Stimulated activated naive CD8-positive, alpha-beta T cell treated with anti-CD3 and anti-CD28 coated beads, Interleukin-15, amount 100 ng/mL, for 72 hours (primary cell): ENCODE measurements around the gene ABHD5.
"Not testable (repeated sequence)": the region's sequence is repeated elsewhere in the genome, so short reads cannot be mapped to it uniquely, and the experiment has no call there.

Experiments used
- ATAC-seq: fragments of 150-1000 bp; cut with Tn5 transposase; 2 replicates; pipeline ENCODE4 v1.10.0; 2021; ENCODE audit warnings: mild to moderate bottlenecking, moderate library complexity
- DNase-seq, 2 donors: peaks; one replicate each; pipeline ENCODE4 v3.0.0; 2021 to 2022
- H3K27ac Mint-ChIP-seq, 2 donors: one replicate each; pipeline ENCODE4 v1.8.0; 2022; ENCODE audit warnings: mild to moderate bottlenecking in 2 of 2, mixed read lengths in 2 of 2, moderate library complexity in 2 of 2
- H3K27me3 Mint-ChIP-seq: one replicate; pipeline ENCODE4 v1.8.0; 2022; ENCODE audit warnings: mixed read lengths
- H3K4me1 Mint-ChIP-seq: one replicate; pipeline ENCODE4 v1.8.0; 2022; ENCODE audit warnings: mild to moderate bottlenecking, mixed read lengths
- H3K4me3 Mint-ChIP-seq, 2 donors: one replicate each; pipeline ENCODE4 v1.8.0; 2022; ENCODE audit warnings: mild to moderate bottlenecking in 2 of 2, mixed read lengths in 2 of 2, moderate library complexity in 1 of 2
- H3K9me3 Mint-ChIP-seq, 2 donors: one replicate each; pipeline ENCODE4 v1.8.0; 2022; ENCODE audit warnings: mixed read lengths in 2 of 2

The ABHD5 gene

DNA sequence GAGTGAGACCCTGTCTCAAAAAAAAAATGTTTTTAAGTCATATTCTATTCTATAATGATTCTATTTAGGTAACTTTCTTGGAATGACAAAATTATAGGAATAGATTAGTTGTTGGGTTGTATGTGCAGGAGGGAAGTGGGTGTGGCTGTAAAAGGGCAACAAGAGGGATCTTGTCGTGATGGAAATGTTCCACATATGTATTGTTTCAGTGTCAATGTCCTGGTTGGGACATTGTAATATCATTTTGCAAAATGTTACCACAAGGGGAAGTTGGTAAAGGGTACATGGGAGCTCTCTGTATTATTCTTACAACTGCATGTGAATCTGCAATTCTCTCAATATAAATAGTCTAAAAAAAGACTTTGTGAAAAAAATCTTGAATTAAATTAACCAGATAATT lies 14.3 kb upstream of the ABHD5 start:
- ATAC-seq (no peak), DNase-seq (no peak)
- H3K27me3 Mint-ChIP-seq, result no peaks in the 10 kb centered on the region
- no peak overlapping the region for H3K4me3 Mint-ChIP-seq
- H3K27ac Mint-ChIP-seq, result no peak overlapping the region
- H3K4me1 Mint-ChIP-seq, result no peaks in the 10 kb centered on the region
- peaks cover 6 to 11% of the 10 kb centered on the region in 2 donors for H3K9me3 Mint-ChIP-seq

- not testable (repeated sequence) for H3K4me1 Mint-ChIP-seq, ATAC-seq, H3K27me3 Mint-ChIP-seq, DNase-seq, H3K27ac Mint-ChIP-seq, H3K4me3 Mint-ChIP-seq
- peaks cover 11% of the 10 kb centered on the region in 2 donors for H3K9me3 Mint-ChIP-seq
Measured at GRCh38 chr3:43678375-43678774, 12.4 kb upstream of the ABHD5 start.

DNA sequence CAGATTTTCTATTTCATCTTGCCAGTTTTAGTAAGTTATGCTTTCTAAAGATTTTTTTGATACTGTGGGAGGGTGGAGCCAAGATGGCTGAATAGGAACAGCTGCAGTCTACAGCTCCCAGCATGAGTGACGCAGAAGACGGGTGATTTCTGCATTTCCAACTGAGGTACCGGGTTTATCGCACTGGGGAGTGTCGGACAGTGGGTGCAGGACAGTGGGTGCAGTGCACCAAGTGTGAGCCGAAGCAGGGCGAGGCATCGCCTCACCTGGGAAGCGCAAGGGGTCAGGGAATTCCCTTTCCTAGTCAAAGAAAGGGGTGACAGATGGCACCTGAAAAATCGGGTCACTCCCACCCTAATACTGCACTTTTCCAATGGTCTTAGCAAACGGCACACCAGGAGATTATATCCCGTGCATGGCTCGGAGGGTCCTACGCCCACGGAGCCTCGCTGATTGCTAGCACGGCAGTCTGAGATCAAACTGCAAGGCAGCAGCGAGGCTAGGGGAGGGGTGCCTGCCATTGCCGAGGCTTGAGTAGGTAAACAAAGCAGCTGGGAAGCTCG lies 11.8 kb upstream of the ABHD5 start:
- H3K9me3 Mint-ChIP-seq, result peaks cover 11% of the 10 kb centered on the region in 2 donors
- H3K4me3 Mint-ChIP-seq, H3K27me3 Mint-ChIP-seq, ATAC-seq, H3K27ac Mint-ChIP-seq, DNase-seq, H3K4me1 Mint-ChIP-seq: not testable (repeated sequence)

DNA sequence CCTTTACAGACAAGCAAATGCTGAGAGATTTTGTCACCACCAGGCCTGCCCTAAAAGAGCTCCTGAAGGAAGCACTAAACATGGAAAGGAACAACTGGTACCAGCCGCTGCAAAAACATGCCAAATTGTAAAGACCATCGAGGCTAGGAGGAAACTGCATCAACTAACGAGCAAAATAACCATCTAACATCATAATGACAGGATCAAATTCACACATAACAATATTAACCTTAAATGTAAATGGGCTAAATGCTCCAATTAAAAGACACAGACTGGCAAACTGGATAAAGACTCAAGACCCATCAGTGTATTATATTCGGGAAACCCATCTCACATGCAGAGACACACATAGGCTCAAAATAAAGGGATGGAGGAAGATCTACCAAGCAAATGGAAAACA lies 9.9 kb upstream of the ABHD5 start:
- peaks cover 11% of the 10 kb centered on the region in 2 donors for H3K9me3 Mint-ChIP-seq
- H3K4me1 Mint-ChIP-seq, H3K27me3 Mint-ChIP-seq, DNase-seq, H3K4me3 Mint-ChIP-seq, ATAC-seq, H3K27ac Mint-ChIP-seq: not testable (repeated sequence)

DNA sequence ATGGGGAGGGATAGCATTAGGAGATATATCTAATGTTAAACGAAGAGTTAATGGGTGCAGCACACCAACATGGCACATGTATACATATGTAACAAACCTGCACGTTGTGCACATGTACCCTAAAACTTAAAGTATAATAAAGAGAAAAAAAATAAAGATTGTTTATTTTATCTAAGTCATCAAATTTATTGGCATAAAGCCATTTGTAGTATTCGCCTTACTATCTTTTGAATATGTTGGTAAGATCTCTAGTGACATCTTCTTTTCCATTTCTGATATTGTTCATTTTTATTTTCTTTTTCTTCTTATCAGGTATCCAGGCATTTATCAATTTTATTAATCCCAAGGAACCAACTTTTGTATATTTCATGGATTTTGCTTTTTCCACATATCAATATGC lies 5.8 kb upstream of the ABHD5 start:
- Mint-ChIP-seq H3K4me3 (no peak overlapping the region), H3K4me1 (peaks cover 6% of the 10 kb centered on the region), H3K9me3 (peaks cover 0 to 6% of the 10 kb centered on the region in 2 donors), H3K27me3 (no peaks in the 10 kb centered on the region), H3K27ac (no peak overlapping the region)
- no peak for DNase-seq
- no peak for ATAC-seq

GRCh38 chr3:43685921-43686320 lies 4.8 kb upstream of the ABHD5 start:
- DNase-seq (no peak), ATAC-seq (no peak)
- no peak overlapping the region for H3K4me3 Mint-ChIP-seq

DNA sequence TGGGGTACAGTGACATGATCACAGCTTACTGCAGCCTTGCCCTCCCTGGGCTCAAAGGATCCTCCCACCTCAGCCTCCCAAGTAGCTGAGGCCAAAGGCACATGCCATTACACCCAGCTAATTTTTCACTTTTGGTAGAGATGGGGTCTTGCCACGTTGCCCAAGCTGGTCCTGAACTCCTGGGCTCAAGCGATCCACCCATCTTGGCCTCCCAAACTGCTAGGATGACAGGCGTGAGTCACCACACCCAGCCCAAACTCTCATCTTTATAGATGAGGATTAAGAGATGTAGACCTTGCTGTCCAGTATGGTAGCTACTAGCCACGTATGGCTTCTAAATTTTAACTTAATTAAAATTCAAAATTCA lies 4.4 kb upstream of the ABHD5 start:
- Mint-ChIP-seq H3K4me3 (no peak overlapping the region), H3K27me3 (no peaks in the 10 kb centered on the region), H3K27ac (no peak overlapping the region), H3K4me1 (peaks cover 13% of the 10 kb centered on the region), H3K9me3 (peaks cover 0 to 6% of the 10 kb centered on the region in 2 donors)
- DNase-seq (no peak), ATAC-seq (no peak)

More at GRCh38 chr3:43685921-43686320, 4.8 kb upstream of the ABHD5 start:
- Mint-ChIP-seq H3K9me3 (peaks cover 0 to 6% of the 10 kb centered on the region in 2 donors), H3K27me3 (no peaks in the 10 kb centered on the region), H3K4me1 (peaks cover 13% of the 10 kb centered on the region), H3K27ac (no peak overlapping the region)

DNA sequence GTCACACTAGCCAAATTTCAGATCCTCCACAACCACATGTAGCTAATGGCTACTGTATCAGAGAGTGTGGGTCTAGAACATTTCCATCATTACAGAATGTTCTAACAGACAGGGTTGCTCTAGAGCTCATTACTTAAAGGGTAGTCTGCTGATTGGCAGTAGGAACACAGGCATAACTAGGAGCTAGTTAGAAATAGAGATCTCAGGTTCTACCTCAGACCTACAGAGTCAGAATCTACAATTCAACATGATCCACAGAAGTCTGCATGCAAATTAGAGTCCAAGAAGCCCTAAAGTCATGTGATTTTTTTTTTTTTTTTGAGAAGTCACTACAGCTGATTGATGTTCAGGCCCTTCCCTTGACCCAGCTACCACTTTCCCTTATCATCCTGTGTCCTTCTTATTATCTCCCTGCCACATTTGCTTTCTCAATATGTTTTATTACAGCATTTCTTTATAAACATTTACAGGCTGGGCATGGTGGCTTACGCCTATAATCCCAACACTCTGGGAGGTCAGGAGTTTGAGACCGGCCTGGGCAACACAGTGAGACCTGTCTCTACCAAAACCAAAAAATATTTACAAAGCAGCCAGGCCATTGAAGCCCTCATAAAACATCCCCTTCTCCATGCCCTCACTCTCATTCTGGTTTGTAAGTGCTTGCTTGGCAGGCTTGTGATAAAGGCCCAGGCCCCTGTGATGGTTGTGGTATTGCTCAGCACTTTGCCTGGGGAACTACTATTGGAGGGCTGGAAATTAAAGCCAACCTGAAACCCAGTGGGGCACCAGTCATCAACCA lies 3.8 kb upstream of the ABHD5 start:
- H3K4me1 Mint-ChIP-seq, result peaks cover 18% of the 10 kb centered on the region
- H3K4me3 Mint-ChIP-seq, result no peak overlapping the region
- ATAC-seq (no peak), DNase-seq (no peak)
- no peaks in the 10 kb centered on the region for H3K27me3 Mint-ChIP-seq
- no peak overlapping the region for H3K27ac Mint-ChIP-seq
- peaks cover 0 to under 1% of the 10 kb centered on the region in 2 donors for H3K9me3 Mint-ChIP-seq

GRCh38 chr3:43687499-43687811 lies 3.3 kb upstream of the ABHD5 start:
- no peak for DNase-seq
- no peaks in the 10 kb centered on the region for H3K9me3 Mint-ChIP-seq
- no peak overlapping the region for H3K4me3 Mint-ChIP-seq
- no peak for ATAC-seq
- H3K27me3 Mint-ChIP-seq, result no peaks in the 10 kb centered on the region
- no peak overlapping the region for H3K27ac Mint-ChIP-seq
- peaks cover 24% of the 10 kb centered on the region for H3K4me1 Mint-ChIP-seq

GRCh38 chr3:43688245-43688650 lies 2.5 kb upstream of the ABHD5 start:
- DNase-seq (no peak), ATAC-seq (no peak)
- Mint-ChIP-seq H3K4me1 (peaks cover 32% of the 10 kb centered on the region), H3K9me3 (no peaks in the 10 kb centered on the region), H3K27me3 (no peaks in the 10 kb centered on the region), H3K4me3 (no peak overlapping the region), H3K27ac (no peak overlapping the region)

DNA sequence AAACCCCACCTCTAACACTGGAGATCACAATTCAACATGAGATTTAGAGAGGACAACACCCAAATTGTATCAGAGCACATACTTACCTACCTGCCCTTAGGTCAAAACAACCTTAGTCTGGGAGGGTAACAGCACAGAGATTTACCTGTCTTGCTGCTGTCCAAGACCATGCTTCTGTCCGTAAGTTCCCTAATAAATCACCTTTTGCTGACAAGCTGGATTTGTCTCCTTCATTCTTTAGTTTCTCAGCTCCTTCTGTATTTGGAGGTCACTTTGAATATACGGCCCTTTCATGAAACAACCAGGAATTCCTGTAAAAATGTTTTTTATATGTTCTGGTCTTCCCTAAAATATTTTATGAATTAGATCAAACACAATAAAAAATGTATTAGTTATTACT lies 1.6 kb upstream of the ABHD5 start:
- DNase-seq (no peak), ATAC-seq (no peak)
- Mint-ChIP-seq H3K27ac (no peak overlapping the region), H3K4me1 (peaks cover 38% of the 10 kb centered on the region), H3K4me3 (no peak overlapping the region), H3K9me3 (no peaks in the 10 kb centered on the region), H3K27me3 (no peaks in the 10 kb centered on the region)

GRCh38 chr3:43689766-43690399 lies 855 bp upstream of the ABHD5 start:
- no peak for DNase-seq
- no peaks in the 10 kb centered on the region for H3K27me3 Mint-ChIP-seq

DNA sequence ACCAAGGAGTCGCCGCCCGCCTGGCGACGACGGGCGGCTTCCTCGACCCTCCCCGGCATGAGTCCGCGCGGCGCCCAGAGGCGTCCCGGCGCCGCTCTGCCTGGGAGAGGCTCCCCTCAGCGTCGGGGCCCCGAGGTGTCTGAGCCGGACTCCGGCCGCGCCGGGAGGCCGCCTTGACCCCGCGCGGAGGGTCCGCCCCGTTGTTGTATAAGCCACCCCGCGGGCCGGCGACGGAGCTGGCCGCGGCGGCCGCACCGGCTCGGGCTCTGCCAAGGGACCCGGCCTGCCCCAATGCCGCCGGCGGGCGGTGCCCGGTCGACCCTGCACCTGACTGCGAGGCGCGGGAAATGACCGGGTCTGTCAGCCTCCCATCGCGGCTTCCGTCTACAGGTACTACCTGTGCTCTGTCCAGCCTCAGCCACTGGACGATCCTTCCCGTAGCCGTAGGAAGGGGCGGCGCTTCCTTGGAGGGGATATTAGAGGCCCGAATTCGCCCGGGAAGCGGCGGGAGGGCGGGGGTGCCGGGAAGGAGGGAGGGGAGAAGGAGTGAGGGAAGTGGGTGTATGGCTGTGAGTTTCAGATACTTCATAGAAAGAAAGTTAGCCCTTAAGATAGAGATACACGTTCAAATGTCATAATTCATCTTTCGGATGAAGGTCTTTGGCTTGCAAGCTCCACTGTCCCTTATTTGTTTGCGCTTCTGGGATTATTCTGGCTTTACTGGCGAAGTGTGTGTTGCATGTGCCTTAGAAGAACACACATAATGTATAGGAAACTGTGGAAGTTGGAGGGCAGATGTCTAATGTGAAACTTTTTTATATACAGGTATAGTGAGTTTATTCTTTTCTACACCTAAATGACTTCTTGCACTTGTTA lies 620 bp downstream of the ABHD5 start:
- Mint-ChIP-seq H3K27ac (peak overlapping the region; percentile 75 to 77), H3K9me3 (no peaks in the 10 kb centered on the region), H3K4me3 (peak overlapping the region; percentile 82 to 89), H3K4me1 (peaks cover 43% of the 10 kb centered on the region), H3K27me3 (no peaks in the 10 kb centered on the region)
- DNase-seq (peak; percentile 48 to 53), ATAC-seq (peak; percentile 56)

More at GRCh38 chr3:43689766-43690399, 855 bp upstream of the ABHD5 start:
- no peak for ATAC-seq
- H3K9me3 Mint-ChIP-seq, result no peaks in the 10 kb centered on the region
- H3K4me1 Mint-ChIP-seq, result peaks cover 38% of the 10 kb centered on the region
- peak overlapping the region; percentile 95 to 98 for H3K27ac Mint-ChIP-seq
- H3K4me3 Mint-ChIP-seq, result peak overlapping the region; percentile 82 to 89

DNA sequence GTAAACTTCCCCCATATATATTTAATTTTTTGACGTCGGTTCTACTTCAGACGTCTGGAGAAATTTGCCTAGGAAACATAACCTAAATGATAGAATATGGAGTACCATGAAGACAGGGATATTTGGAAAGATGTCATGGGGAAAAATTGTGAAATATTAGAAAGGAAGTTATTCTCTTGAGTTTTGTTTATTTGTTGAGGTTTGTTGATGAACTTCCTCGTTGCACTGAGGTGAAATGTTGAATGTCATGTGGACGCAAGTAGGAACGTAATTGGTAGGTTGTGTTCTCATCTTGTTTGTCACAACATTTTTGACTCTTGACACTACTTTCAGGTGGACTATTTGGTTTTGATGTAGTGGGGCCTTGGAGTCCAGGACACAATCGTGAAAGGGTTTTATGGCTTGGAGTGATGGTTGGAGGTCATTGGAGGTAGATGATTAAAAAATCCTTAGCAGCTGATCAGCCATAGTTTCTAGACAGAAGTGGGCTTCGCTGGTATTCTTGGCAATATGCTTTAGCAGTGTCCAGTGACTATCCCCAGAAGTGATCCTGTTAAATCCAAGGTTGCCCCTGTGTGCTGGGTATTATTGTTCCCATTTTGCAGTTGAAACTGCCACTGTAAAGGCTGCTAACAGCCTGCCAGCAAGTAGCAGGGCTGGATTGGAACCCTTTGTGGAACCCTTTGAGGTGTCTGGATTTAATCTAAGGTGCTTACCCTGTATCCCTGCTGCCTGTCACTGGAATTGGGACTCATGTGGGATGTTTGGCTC lies 1.5 kb downstream of the ABHD5 start:
- no peak overlapping the region for H3K27ac Mint-ChIP-seq
- no peaks in the 10 kb centered on the region for H3K9me3 Mint-ChIP-seq
- ATAC-seq (no peak), DNase-seq (no peak)
- H3K4me3 Mint-ChIP-seq, result peak overlapping the region; percentile 82 to 88
- no peaks in the 10 kb centered on the region for H3K27me3 Mint-ChIP-seq
- H3K4me1 Mint-ChIP-seq, result peaks cover 44% of the 10 kb centered on the region

DNA sequence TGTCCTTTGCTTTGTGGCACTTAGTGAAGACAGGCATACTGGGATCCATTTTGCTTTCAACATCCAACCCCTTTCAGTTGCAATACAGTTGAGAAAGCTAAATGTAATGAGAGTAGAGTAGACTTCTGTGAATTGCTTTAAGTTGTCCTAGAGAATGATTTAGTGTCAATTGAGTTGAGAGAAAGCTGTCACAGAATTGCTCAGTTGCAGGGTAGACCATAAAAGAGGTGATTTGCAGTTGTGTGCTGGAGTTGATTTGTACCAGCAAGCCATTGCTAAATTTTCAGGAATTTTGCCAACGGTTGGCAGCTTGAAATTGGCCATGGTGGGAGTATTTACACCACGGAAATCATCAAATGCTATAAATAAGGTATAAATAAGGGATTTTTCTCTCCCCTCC lies 2.2 kb downstream of the ABHD5 start:
- H3K27ac Mint-ChIP-seq, result no peak overlapping the region
- no peak for ATAC-seq
- H3K9me3 Mint-ChIP-seq, result no peaks in the 10 kb centered on the region
- H3K4me3 Mint-ChIP-seq, result peak overlapping the region in 1 of 2 donors; percentile 82
- DNase-seq, result no peak
- H3K27me3 Mint-ChIP-seq, result no peaks in the 10 kb centered on the region
- peaks cover 44% of the 10 kb centered on the region for H3K4me1 Mint-ChIP-seq
